GM18517 (cell line): ENCODE data around the gene SNRPA1.

Source experiments
- ATAC-seq: cut with Tn5 transposase; IDR thresholded peaks from one replicate; pipeline ENCODE4 v1.9.1; 2021; ENCODE audit warnings: mild to moderate bottlenecking, moderate library complexity; ENCODE audit not compliant: unreplicated experiment

The SNRPA1 gene

GRCh38 chr15:101320501-101321052 is 25.5 kb upstream of the SNRPA1 start:
- no peak for ATAC-seq

GRCh38 chr15:101318839-101319238 is 23.8 kb upstream of the SNRPA1 start:
- ATAC-seq, result no peak

GRCh38 chr15:101318147-101318819 is 23.2 kb upstream of the SNRPA1 start:
- no peak for ATAC-seq

GRCh38 chr15:101317336-101317872 is 22.4 kb upstream of the SNRPA1 start:
- no peak for ATAC-seq

GRCh38 chr15:101316529-101316928 is 21.5 kb upstream of the SNRPA1 start:
- ATAC-seq, result no peak

GRCh38 chr15:101315736-101316135 is 20.7 kb upstream of the SNRPA1 start:
- no peak for ATAC-seq

GRCh38 chr15:101314336-101315125 is 19.5 kb upstream of the SNRPA1 start:
- ATAC-seq, result no peak

GRCh38 chr15:101313041-101313761 is 18.2 kb upstream of the SNRPA1 start:
- ATAC-seq, result no peak

- ATAC-seq, result no peak
Measured at GRCh38 chr15:101310508-101310907, 15.5 kb upstream of the SNRPA1 start.

- no peak for ATAC-seq
Measured at GRCh38 chr15:101310161-101310480, 15.1 kb upstream of the SNRPA1 start.

GRCh38 chr15:101309436-101310160 is 14.6 kb upstream of the SNRPA1 start:
- no peak for ATAC-seq

GRCh38 chr15:101308604-101309435 is 13.8 kb upstream of the SNRPA1 start:
- ATAC-seq, result no peak

GRCh38 chr15:101307897-101308603 is 13.0 kb upstream of the SNRPA1 start:
- no peak for ATAC-seq

- no peak for ATAC-seq
Measured at GRCh38 chr15:101307048-101307896, 12.2 kb upstream of the SNRPA1 start.

GRCh38 chr15:101306341-101307047 is 11.4 kb upstream of the SNRPA1 start:
- ATAC-seq, result no peak

GRCh38 chr15:101305820-101306255 is 10.8 kb upstream of the SNRPA1 start:
- no peak for ATAC-seq

- ATAC-seq, result no peak
Measured at GRCh38 chr15:101303408-101303807, 8.4 kb upstream of the SNRPA1 start.
